Measurements from ENCODE around the gene P3R3URF.
A peak's percentile ranks its signal among the peaks of the same experiment; 100 is the strongest.

P3R3URF gene

DNA sequence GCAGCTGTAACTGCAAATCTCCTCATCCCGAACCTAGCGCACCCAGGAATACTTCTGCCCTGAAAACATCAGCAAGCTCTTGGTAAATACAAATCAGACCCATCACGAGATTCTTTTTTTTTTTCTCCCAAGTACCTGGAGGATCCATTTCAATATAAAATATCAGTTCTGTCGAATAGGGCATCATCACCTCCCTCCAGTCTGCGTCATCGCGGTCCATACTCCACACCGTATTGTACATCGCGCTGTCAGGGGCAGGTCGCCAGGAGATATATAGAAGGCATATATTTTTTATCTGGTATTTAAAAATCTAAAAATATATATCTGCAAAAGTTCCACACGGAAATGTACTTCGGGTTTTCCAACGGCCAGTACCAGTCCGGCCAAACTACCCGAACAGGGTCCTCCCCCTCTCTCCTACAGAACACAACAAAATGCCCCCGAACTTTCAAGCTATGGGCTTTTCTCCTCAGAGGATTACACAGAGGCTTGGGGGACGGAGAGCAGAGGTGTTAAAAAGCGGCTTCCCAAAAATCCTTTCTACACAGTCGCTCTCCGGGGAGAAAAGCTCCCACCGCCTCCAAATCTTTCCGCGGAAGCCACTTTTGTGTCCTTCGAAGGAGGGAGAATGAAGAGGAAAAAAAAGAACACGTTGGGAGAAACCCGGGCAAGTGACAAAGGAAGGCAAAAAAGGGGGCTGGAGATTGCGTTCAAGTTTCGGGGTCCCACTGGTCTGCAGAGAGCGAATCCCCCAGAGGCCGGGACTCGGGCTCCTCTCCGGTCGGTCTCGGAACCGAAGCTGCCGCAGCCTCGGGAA, 44.4 kb downstream of the P3R3URF start:
- DNase-seq (ENCODE audit: low spot score), result peak; percentile 35

DNA sequence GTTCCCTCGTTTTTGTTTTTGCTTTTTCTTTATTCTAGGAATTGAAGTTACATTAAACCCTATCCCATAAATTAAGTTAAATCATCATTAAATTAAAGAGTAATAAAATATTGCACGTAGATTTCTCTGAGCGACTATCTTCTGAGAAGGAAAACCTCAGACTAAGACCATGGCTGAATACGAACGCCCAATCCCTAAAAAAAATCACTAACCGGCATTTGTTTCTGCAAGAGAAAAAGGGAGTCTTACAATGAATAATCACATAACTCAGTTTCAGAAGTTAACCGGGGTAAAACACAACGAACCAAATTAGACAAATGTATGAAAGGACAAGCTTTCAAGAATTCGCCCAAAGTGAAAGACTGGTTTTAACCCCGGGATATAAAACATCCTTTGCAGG, 45.2 kb downstream of the P3R3URF start:
- DNase-seq (ENCODE audit: low spot score), result peak; percentile 30

DNA sequence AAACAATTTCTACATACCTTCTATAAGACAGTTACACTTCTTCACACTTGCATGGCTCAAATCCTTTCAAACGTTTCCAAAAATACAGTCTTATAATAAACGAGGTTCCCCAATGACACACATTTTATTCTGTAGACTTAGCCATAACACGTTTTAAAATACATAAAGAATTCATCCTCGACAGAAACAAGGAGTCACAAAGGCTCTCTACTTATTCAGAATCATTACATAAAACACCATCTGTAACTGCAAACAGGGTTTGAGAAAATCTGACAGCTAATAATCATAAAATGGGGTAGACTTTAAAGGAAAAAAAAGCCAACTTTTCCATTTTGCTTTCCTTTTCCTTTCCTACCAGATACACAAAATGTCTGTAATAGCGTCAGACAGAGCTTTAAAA, 45.7 kb downstream of the P3R3URF start:
- peak; percentile 28 for DNase-seq (ENCODE audit: low spot score)

DNA sequence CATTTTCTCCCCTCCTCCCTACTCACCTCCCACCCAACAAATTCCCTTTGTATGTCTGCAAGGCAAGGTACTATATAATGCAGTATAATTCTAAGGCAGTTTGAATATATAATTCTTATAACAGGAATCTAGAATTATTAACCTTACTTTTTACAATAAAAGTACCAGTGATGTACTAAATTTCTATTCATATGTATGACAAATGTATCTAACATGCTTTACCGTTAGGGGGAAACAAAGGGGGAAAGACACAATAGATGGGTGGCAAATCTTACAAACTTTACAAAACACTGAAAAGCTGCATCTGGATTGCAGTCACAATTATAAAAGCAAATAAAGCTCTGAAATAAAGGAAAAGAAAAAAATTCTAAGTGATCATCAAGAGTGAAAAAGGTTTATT, 46.2 kb downstream of the P3R3URF start:
- DNase-seq (ENCODE audit: low spot score), result no peak

DNA sequence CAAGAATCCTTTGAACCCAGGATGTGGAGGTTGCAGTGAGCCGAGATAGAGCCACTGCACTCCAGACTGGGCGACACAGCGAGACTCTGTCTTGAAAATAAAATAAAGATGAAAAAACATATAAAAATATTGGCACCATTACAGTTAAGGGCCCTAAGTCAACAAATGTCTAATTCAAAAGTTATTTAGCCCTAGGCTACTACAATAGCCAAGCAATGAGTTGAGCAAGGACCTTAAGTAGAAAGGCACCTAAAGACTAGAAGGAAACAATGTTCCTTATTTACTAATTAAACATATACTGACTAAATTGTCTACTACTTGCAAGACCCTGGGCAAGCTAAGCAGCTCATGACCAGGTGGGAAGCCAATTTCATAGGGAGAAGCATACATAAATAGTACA, 47.9 kb downstream of the P3R3URF start:
- no peak for DNase-seq (ENCODE audit: low spot score)

All from pons (tissue), 1 donor.